Right lobe of liver (tissue), 4 donors: ENCODE data around the gene CMTM6.

Experiments
- CTCF ChIP-seq, 4 donors: fragments of 200-600 bp in 3 of 4; fragments of 450-650 bp in 1 of 4; IDR thresholded peaks; one replicate each; pipeline versions ENCODE4 v1.5.1 to v1.8.0; 2016 to 2022; ENCODE audit warnings: antibody characterized with exemption in 4 of 4, mild to moderate bottlenecking in 2 of 4
- POLR2A ChIP-seq: fragments of 450-650 bp; IDR thresholded peaks from one replicate; pipeline ENCODE4 v1.6.1; 2017; ENCODE audit warnings: antibody characterized with exemption, mild to moderate bottlenecking
- donor health status: DM: no; HTN: no; CAD: no.
- donor health status: DM: no; HTN: no; CAD: no.
- donor health status: DM: no; HTN: yes; CAD: no.

- TF ChIP-seq CTCF (IDR thresholded peaks at IDR 0.05) (no peak), POLR2A (no peak)
These were observed 3.7 kb downstream of the CMTM6 start for GRCh38 chr3:32498992-32499391.
